PC-3 (cell line): Measurements from ENCODE around the gene C1orf52.

Experiments used
- CTCF ChIP-seq: fragments of 300-600 bp; sonication (generic); conservative IDR thresholded peaks from 2 replicates; pipeline ENCODE4 v1.5.1; 2017; ENCODE audit warnings: antibody characterized with exemption, low read depth, mild to moderate bottlenecking, low read length
- EZH2 ChIP-seq: fragments of 300-600 bp; sonication (generic); IDR thresholded peaks from one replicate; pipeline ENCODE4 v1.6.1; 2017; ENCODE audit warnings: antibody characterized with exemption, mild to moderate bottlenecking, low read length; ENCODE audit not compliant: unreplicated experiment
- EZH2phosphoT487 ChIP-seq: fragments of 300-600 bp; sonication (generic); IDR thresholded peaks from 2 replicates; pipeline ENCODE4 v1.6.1; 2018; ENCODE audit warnings: mild to moderate bottlenecking, antibody characterized with exemption, low read length, borderline replicate concordance

GRCh38 chr1:85283475-85284199, 24.2 kb upstream of the C1orf52 start:
- no peak for TF ChIP-seq EZH2
- TF ChIP-seq CTCF: no peak
- TF ChIP-seq EZH2phosphoT487: no peak
